ENCODE measurements around the gene STX8.
"Not testable (repeated sequence)": the region's sequence is repeated elsewhere in the genome, so short reads cannot be mapped to it uniquely, and the experiment has no call there.

The STX8 gene

DNA sequence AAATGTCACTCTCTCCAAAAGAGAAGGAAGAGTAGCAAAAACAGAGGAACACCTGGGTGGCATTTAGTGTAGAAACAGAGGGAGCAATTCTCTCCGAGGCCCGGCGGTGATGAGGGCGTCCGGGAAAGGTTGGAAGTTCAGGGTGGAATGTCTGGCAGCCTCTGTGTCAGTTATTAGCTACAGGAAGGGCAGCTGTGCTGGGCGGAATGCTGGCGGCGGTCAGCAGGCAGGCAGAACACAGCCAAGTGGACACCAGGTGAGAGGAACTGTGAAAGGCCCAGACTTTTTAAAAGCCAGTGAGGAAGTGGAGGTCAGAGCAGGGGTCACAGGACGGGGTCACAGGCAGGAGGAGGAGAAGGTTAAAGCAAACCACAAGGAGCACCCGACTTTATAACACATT, 316.2 kb downstream of the STX8 start:
- TF ChIP-seq CTCF (IDR thresholded peaks at IDR 0.05; ENCODE audit: borderline replicate concordance, extremely low read depth, low read length, poor library complexity, severe bottlenecking) = no peak
- no peak for DNase-seq
- Histone ChIP-seq H3K9me3 (ENCODE audit: insufficient read depth, low read length, severe bottlenecking) (no peaks in the 10 kb centered on the region), H2AFZ (ENCODE audit: low read depth, low read length) (no peak overlapping the region), H3K27ac (ENCODE audit: low read length) (no peak overlapping the region), H3K9ac (ENCODE audit: low read depth, low read length) (no peak overlapping the region), H3K79me2 (ENCODE audit: insufficient read depth, low read length) (no peaks in the 10 kb centered on the region), H3K36me3 (ENCODE audit: insufficient read depth, low read length) (no peaks in the 10 kb centered on the region), H4K20me1 (ENCODE audit: insufficient read depth, low read length) (no peaks in the 10 kb centered on the region), H3K4me3 (ENCODE audit: low read depth in 1 of 2, low read length in 2 of 2) (no peak overlapping the region), H3K27me3 (ENCODE audit: insufficient read depth, low read length, poor library complexity) (no peaks in the 10 kb centered on the region), H3K4me2 (ENCODE audit: insufficient read depth, low read length) (no peak overlapping the region), H3K4me1 (ENCODE audit: insufficient read depth, low read length) (peaks cover 19% of the 10 kb centered on the region)
- no peak for ATAC-seq (ENCODE audit: insufficient read depth, low read depth)

GRCh38 chr17:9258115-9259015, 317.3 kb downstream of the STX8 start:
- TF ChIP-seq EZH2 (IDR thresholded peaks at IDR 0.05; ENCODE audit: borderline replicate concordance, low read depth, low read length, severe bottlenecking) (no peak), CTCF (IDR thresholded peaks at IDR 0.05; ENCODE audit: borderline replicate concordance, extremely low read depth, low read length, poor library complexity, severe bottlenecking) (no peak)
- Histone ChIP-seq H3K79me2 (ENCODE audit: insufficient read depth, low read length) (no peaks in the 10 kb centered on the region), H3K27ac (ENCODE audit: low read length) (no peak overlapping the region), H3K4me1 (ENCODE audit: insufficient read depth, low read length) (peaks cover 19% of the 10 kb centered on the region), H3K9ac (ENCODE audit: low read depth, low read length) (no peak overlapping the region), H3K36me3 (ENCODE audit: insufficient read depth, low read length) (no peaks in the 10 kb centered on the region), H2AFZ (ENCODE audit: low read depth, low read length) (no peak overlapping the region), H3K9me3 (ENCODE audit: insufficient read depth, low read length, severe bottlenecking) (no peaks in the 10 kb centered on the region), H4K20me1 (ENCODE audit: insufficient read depth, low read length) (no peaks in the 10 kb centered on the region), H3K4me3 (ENCODE audit: low read depth in 1 of 2, low read length in 2 of 2) (no peak overlapping the region), H3K27me3 (ENCODE audit: insufficient read depth, low read length, poor library complexity) (no peaks in the 10 kb centered on the region), H3K4me2 (ENCODE audit: insufficient read depth, low read length) (no peak overlapping the region)
- no peak for ATAC-seq (ENCODE audit: insufficient read depth, low read depth)
- DNase-seq = no peak

- not testable (repeated sequence) for H2AFZ ChIP-seq (ENCODE audit: low read depth, low read length); H3K4me2 ChIP-seq (ENCODE audit: insufficient read depth, low read length); H3K9me3 ChIP-seq (ENCODE audit: insufficient read depth, low read length, severe bottlenecking); H3K27me3 ChIP-seq (ENCODE audit: insufficient read depth, low read length, poor library complexity); H3K9ac ChIP-seq (ENCODE audit: low read depth, low read length); DNase-seq; H3K4me3 ChIP-seq (ENCODE audit: low read depth in 1 of 2, low read length in 2 of 2); H3K36me3 ChIP-seq (ENCODE audit: insufficient read depth, low read length); ATAC-seq (ENCODE audit: insufficient read depth, low read depth); H3K79me2 ChIP-seq (ENCODE audit: insufficient read depth, low read length); H4K20me1 ChIP-seq (ENCODE audit: insufficient read depth, low read length)
- Histone ChIP-seq H3K4me1 (ENCODE audit: insufficient read depth, low read length) (peaks cover 19% of the 10 kb centered on the region), H3K27ac (ENCODE audit: low read length) (peak overlapping the region; percentile 48; the same call in 1 of the 2 replicates)
Observed at GRCh38 chr17:9257630-9257965, 318.0 kb downstream of the STX8 start.

- Histone ChIP-seq H3K9ac (ENCODE audit: low read depth, low read length) (peak overlapping the region; percentile 6; the same call in 1 of the 2 replicates), H2AFZ (ENCODE audit: low read depth, low read length) (peak overlapping the region; percentile 32; the same call in 1 of the 2 replicates), H3K9me3 (ENCODE audit: insufficient read depth, low read length, severe bottlenecking) (no peaks in the 10 kb centered on the region), H3K27me3 (ENCODE audit: insufficient read depth, low read length, poor library complexity) (no peaks in the 10 kb centered on the region), H3K4me2 (ENCODE audit: insufficient read depth, low read length) (peak overlapping the region; percentile 35), H3K4me3 (ENCODE audit: low read depth in 1 of 2, low read length in 2 of 2) (no peak overlapping the region), H4K20me1 (ENCODE audit: insufficient read depth, low read length) (no peaks in the 10 kb centered on the region), H3K36me3 (ENCODE audit: insufficient read depth, low read length) (no peaks in the 10 kb centered on the region), H3K27ac (ENCODE audit: low read length) (peak overlapping the region; percentile 60), H3K4me1 (ENCODE audit: insufficient read depth, low read length) (peaks cover 19% of the 10 kb centered on the region), H3K79me2 (ENCODE audit: insufficient read depth, low read length) (no peaks in the 10 kb centered on the region)
- TF ChIP-seq EZH2 (IDR thresholded peaks at IDR 0.05; ENCODE audit: borderline replicate concordance, low read depth, low read length, severe bottlenecking) = no peak
- peak; percentile 31 for TF ChIP-seq CTCF (IDR thresholded peaks at IDR 0.05; ENCODE audit: borderline replicate concordance, extremely low read depth, low read length, poor library complexity, severe bottlenecking)
- peak; percentile 80 for ATAC-seq (ENCODE audit: insufficient read depth, low read depth)
- peak; percentile 65 for DNase-seq
Observed at GRCh38 chr17:9256751-9257629, 318.6 kb downstream of the STX8 start.

All from DND-41 (cell line).